B cell (primary cell): ENCODE results near the gene CACHD1.

Experiments used
- EZH2 ChIP-seq: IDR thresholded peaks from 2 replicates; pipeline ENCODE4 v1.6.1; 2012; ENCODE audit warnings: borderline replicate concordance, low read depth, mild to moderate bottlenecking, moderate library complexity, low read length; ENCODE audit not compliant: insufficient read depth, poor library complexity, severe bottlenecking
- TF ChIP-seq, protein P1 (sequence below): fragments of 200-600 bp; IDR thresholded peaks from one replicate; pipeline ENCODE4 v1.8.0; 2022; ENCODE audit warnings: antibody characterized with exemption, mild to moderate bottlenecking

DNA sequence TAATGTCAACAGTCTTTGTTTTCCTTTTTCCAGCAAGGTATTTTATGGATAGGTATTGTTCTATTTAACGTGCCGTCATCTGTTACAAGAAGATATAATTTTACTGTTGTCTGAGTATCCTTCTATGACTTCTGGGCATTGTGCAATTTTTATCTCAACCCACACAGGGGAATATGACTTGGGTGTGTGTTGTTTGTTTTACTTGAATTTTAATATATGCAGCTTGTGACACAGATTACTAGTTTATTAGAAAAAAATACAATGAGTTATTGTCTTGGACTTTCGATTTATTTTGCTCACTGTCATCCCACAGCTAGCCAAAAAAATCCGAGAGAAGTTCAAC, 111.9 kb downstream of the CACHD1 start:
- TF ChIP-seq, protein P1, sequence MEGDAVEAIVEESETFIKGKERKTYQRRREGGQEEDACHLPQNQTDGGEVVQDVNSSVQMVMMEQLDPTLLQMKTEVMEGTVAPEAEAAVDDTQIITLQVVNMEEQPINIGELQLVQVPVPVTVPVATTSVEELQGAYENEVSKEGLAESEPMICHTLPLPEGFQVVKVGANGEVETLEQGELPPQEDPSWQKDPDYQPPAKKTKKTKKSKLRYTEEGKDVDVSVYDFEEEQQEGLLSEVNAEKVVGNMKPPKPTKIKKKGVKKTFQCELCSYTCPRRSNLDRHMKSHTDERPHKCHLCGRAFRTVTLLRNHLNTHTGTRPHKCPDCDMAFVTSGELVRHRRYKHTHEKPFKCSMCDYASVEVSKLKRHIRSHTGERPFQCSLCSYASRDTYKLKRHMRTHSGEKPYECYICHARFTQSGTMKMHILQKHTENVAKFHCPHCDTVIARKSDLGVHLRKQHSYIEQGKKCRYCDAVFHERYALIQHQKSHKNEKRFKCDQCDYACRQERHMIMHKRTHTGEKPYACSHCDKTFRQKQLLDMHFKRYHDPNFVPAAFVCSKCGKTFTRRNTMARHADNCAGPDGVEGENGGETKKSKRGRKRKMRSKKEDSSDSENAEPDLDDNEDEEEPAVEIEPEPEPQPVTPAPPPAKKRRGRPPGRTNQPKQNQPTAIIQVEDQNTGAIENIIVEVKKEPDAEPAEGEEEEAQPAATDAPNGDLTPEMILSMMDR, result no peak
- TF ChIP-seq EZH2, result no peak
